ENCODE measurements around the gene TARS3.

Gene TARS3

GRCh38 chr15:101652098-101652785, 72.0 kb downstream of the TARS3 start, which contains the start of gene TM2D3:
Gene TM2D3, minus strand, starts transcription at chr15:101652381. Its CDS starts 20 bp downstream, at chr15:101652361.
- H3K27ac ChIP-seq: peak within 1 kb of the TSS; percentile 88
- peak within 1 kb of the TSS; percentile 76 for H3K9ac ChIP-seq
- peak within 1 kb of the TSS; percentile 99 for H3K4me2 ChIP-seq (ENCODE audit: low read length)
- H3K4me3 ChIP-seq (ENCODE audit: low read depth, low read length): peak within 1 kb of the TSS; percentile 92
- peak within 1 kb of the TSS; percentile 97 for H2AFZ ChIP-seq
- H3K79me2 ChIP-seq: peaks cover 16% of the 10 kb centered on the region
- no peaks in the 10 kb centered on the region for H3K9me3 ChIP-seq (ENCODE audit: control insufficient read depth, low read length)
- TF ChIP-seq CTCF (IDR thresholded peaks at IDR 0.05): peak; percentile 84
- H3K4me1 ChIP-seq: peaks cover 12% of the 10 kb centered on the region
- H3K36me3 ChIP-seq (ENCODE audit: control insufficient read depth, insufficient read depth, low read length): no peaks in the 10 kb centered on the region
- no peaks in the 10 kb centered on the region for H3K27me3 ChIP-seq (ENCODE audit: control insufficient read depth, insufficient read depth, low read length)

GRCh38 chr15:101651554-101652097, 72.6 kb downstream of the TARS3 start:
- H3K9ac ChIP-seq: peak overlapping the region; percentile 76
- peak overlapping the region; percentile 97 for H2AFZ ChIP-seq
- H3K4me1 ChIP-seq: peaks cover 12% of the 10 kb centered on the region
- peak overlapping the region; percentile 64 for H3K4me2 ChIP-seq (ENCODE audit: low read length)
- H3K36me3 ChIP-seq (ENCODE audit: control insufficient read depth, insufficient read depth, low read length): no peaks in the 10 kb centered on the region
- H3K27ac ChIP-seq: peak overlapping the region; percentile 88
- H3K4me3 ChIP-seq (ENCODE audit: low read depth, low read length): peak overlapping the region; percentile 92
- no peaks in the 10 kb centered on the region for H3K9me3 ChIP-seq (ENCODE audit: control insufficient read depth, low read length)
- TF ChIP-seq CTCF (IDR thresholded peaks at IDR 0.05): no peak
- peaks cover 16% of the 10 kb centered on the region for H3K79me2 ChIP-seq
- no peaks in the 10 kb centered on the region for H3K27me3 ChIP-seq (ENCODE audit: control insufficient read depth, insufficient read depth, low read length)

- Histone ChIP-seq H3K36me3 (ENCODE audit: control insufficient read depth, insufficient read depth, low read length) (no peaks in the 10 kb centered on the region), H2AFZ (no peak overlapping the region), H3K9me3 (ENCODE audit: control insufficient read depth, low read length) (no peaks in the 10 kb centered on the region), H3K79me2 (peaks cover 16% of the 10 kb centered on the region), H3K4me3 (ENCODE audit: low read depth, low read length) (no peak overlapping the region), H3K27ac (no peak overlapping the region), H3K9ac (no peak overlapping the region), H3K4me2 (ENCODE audit: low read length) (no peak overlapping the region), H3K4me1 (peaks cover 12% of the 10 kb centered on the region), H3K27me3 (ENCODE audit: control insufficient read depth, insufficient read depth, low read length) (no peaks in the 10 kb centered on the region)
- no peak for TF ChIP-seq CTCF (IDR thresholded peaks at IDR 0.05)
These were observed 74.1 kb downstream of the TARS3 start for GRCh38 chr15:101650145-101650544.

GRCh38 chr15:101648356-101648755, 75.9 kb downstream of the TARS3 start:
- no peaks in the 10 kb centered on the region for H3K9me3 ChIP-seq (ENCODE audit: control insufficient read depth, low read length)
- no peak overlapping the region for H3K9ac ChIP-seq
- no peak overlapping the region for H2AFZ ChIP-seq
- TF ChIP-seq CTCF (IDR thresholded peaks at IDR 0.05): no peak
- no peak overlapping the region for H3K27ac ChIP-seq
- no peaks in the 10 kb centered on the region for H3K36me3 ChIP-seq (ENCODE audit: control insufficient read depth, insufficient read depth, low read length)
- peaks cover 12% of the 10 kb centered on the region for H3K4me1 ChIP-seq
- H3K4me2 ChIP-seq (ENCODE audit: low read length): no peak overlapping the region
- no peak overlapping the region for H3K4me3 ChIP-seq (ENCODE audit: low read depth, low read length)
- H3K27me3 ChIP-seq (ENCODE audit: control insufficient read depth, insufficient read depth, low read length): no peaks in the 10 kb centered on the region
- peaks cover 16% of the 10 kb centered on the region for H3K79me2 ChIP-seq

All from parathyroid adenoma (tissue), 2 donors.